AG09309 (cell line): ENCODE data around the gene TINCR.
"Not testable (repeated sequence)": the region's sequence is repeated elsewhere in the genome, so short reads cannot be mapped to it uniquely, and the experiment has no call there.

Source experiments
- DNase-seq: peaks from one replicate; pipeline ENCODE4 v3.0.0-alpha.2; 2010; ENCODE audit warnings: low read depth
- H3K4me3 ChIP-seq: 2 replicates; pipeline ENCODE4 v1.5.1; 2011; ENCODE audit warnings: mild to moderate bottlenecking, low read depth, low read length, moderate library complexity; ENCODE audit not compliant: control insufficient read depth
- CTCF ChIP-seq: IDR thresholded peaks from 2 replicates; pipeline ENCODE4 v1.5.1; 2011; ENCODE audit warnings: mild to moderate bottlenecking, low read depth, low read length, inconsistent platforms; ENCODE audit not compliant: insufficient read depth, control insufficient read depth; ENCODE audit errors: missing control alignments

Gene TINCR

GRCh38 chr19:5537870-5538269, 29.9 kb downstream of the TINCR start:
- TF ChIP-seq CTCF: no peak
- no peak for DNase-seq
- no peak overlapping the region for H3K4me3 ChIP-seq

- not testable (repeated sequence) for DNase-seq, H3K4me3 ChIP-seq
Observed at GRCh38 chr19:5536982-5537579, 30.7 kb downstream of the TINCR start.

- TF ChIP-seq CTCF: no peak
- no peak overlapping the region for H3K4me3 ChIP-seq
- no peak for DNase-seq
Observed at GRCh38 chr19:5536337-5536894, 31.3 kb downstream of the TINCR start.

- DNase-seq: no peak
- TF ChIP-seq CTCF: peak; percentile 44
- H3K4me3 ChIP-seq: no peak overlapping the region
Observed at GRCh38 chr19:5534787-5535586, 32.8 kb downstream of the TINCR start.

- H3K4me3 ChIP-seq: no peak overlapping the region
- no peak for DNase-seq
- no peak for TF ChIP-seq CTCF
Observed at GRCh38 chr19:5533257-5533656, 34.5 kb downstream of the TINCR start.

GRCh38 chr19:5530701-5531100, 37.1 kb downstream of the TINCR start:
- TF ChIP-seq CTCF: no peak
- no peak overlapping the region for H3K4me3 ChIP-seq
- DNase-seq: no peak

- TF ChIP-seq CTCF: no peak
- H3K4me3 ChIP-seq: no peak overlapping the region
- DNase-seq: no peak
Observed at GRCh38 chr19:5526691-5527090, 41.1 kb downstream of the TINCR start.
